GM12892 (cell line): ENCODE results near the gene DNAJB6.

Experiments
- DNase-seq: peaks from one replicate; pipeline ENCODE4 v3.0.0; 2011; ENCODE audit not compliant: insufficient read length
- FAIRE-seq: peaks from 2 replicates; lab custom pipeline; 2011; peaks lifted over from hg19 to GRCh38; lab: Jason Lieb, UNC
- POLR2A ChIP-seq: IDR thresholded peaks from 2 replicates; pipeline ENCODE4 v1.6.1; 2011; ENCODE audit warnings: low read depth, low read length, control low read depth
- POLR2AphosphoS5 ChIP-seq: IDR thresholded peaks from 2 replicates; pipeline ENCODE4 v1.6.1; 2011; ENCODE audit warnings: low read depth, low read length, control low read depth
- TAF1 ChIP-seq: IDR thresholded peaks from 2 replicates; pipeline ENCODE4 v1.6.1; 2011; ENCODE audit warnings: low read depth, mild to moderate bottlenecking, control low read depth, low read length, borderline replicate concordance

DNAJB6 gene

GRCh38 chr7:157418204-157419034 is 81.6 kb downstream of the DNAJB6 start:
- DNase-seq = no peak
- no peak for FAIRE-seq
- TF ChIP-seq POLR2AphosphoS5 (no peak), POLR2A (no peak), TAF1 (no peak)

- TF ChIP-seq TAF1 (no peak), POLR2AphosphoS5 (no peak), POLR2A (no peak)
- DNase-seq = no peak
- no peak for FAIRE-seq
Observed at GRCh38 chr7:157419035-157419293, 82.2 kb downstream of the DNAJB6 start.

GRCh38 chr7:157422279-157422678 is 85.5 kb downstream of the DNAJB6 start:
- DNase-seq (no peak), FAIRE-seq (no peak)
- no peak for TF ChIP-seq POLR2A
- TF ChIP-seq TAF1 = no peak
- no peak for TF ChIP-seq POLR2AphosphoS5

GRCh38 chr7:157423348-157423747 is 86.5 kb downstream of the DNAJB6 start:
- TF ChIP-seq POLR2AphosphoS5 = no peak
- no peak for TF ChIP-seq TAF1
- no peak for TF ChIP-seq POLR2A
- DNase-seq (no peak), FAIRE-seq (no peak)

GRCh38 chr7:157423886-157424565 is 87.2 kb downstream of the DNAJB6 start:
- DNase-seq = no peak
- no peak for FAIRE-seq
- TF ChIP-seq POLR2AphosphoS5 (no peak), POLR2A (no peak), TAF1 (no peak)

- FAIRE-seq (no peak), DNase-seq (no peak)
- TF ChIP-seq POLR2AphosphoS5 (no peak), POLR2A (no peak), TAF1 (no peak)
Observed at GRCh38 chr7:157425137-157425731, 88.4 kb downstream of the DNAJB6 start.

- no peak for FAIRE-seq
- no peak for TF ChIP-seq TAF1
Observed at GRCh38 chr7:157425761-157426160, 89.0 kb downstream of the DNAJB6 start.

GRCh38 chr7:157426463-157427301 is 89.9 kb downstream of the DNAJB6 start:
- no peak for FAIRE-seq
- DNase-seq = no peak
- TF ChIP-seq POLR2AphosphoS5 (no peak), POLR2A (no peak), TAF1 (no peak)

More at GRCh38 chr7:157425761-157426160, 89.0 kb downstream of the DNAJB6 start:
- DNase-seq = no peak

GRCh38 chr7:157427811-157428553 is 91.2 kb downstream of the DNAJB6 start:
- FAIRE-seq (no peak), DNase-seq (no peak)
- TF ChIP-seq POLR2A (no peak), TAF1 (no peak), POLR2AphosphoS5 (no peak)

GRCh38 chr7:157428554-157428945 is 91.7 kb downstream of the DNAJB6 start:
- TF ChIP-seq TAF1 (no peak), POLR2AphosphoS5 (no peak), POLR2A (no peak)
- FAIRE-seq = no peak

GRCh38 chr7:157429001-157429679 is 92.3 kb downstream of the DNAJB6 start:
- DNase-seq (no peak), FAIRE-seq (no peak)
- TF ChIP-seq TAF1 (no peak), POLR2AphosphoS5 (no peak)

More at GRCh38 chr7:157428554-157428945, 91.7 kb downstream of the DNAJB6 start:
- no peak for DNase-seq
